GM15510 (cell line): Measurements from ENCODE around the gene SET.

Experiments used
- POLR2A ChIP-seq: IDR thresholded peaks from 3 replicates; pipeline ENCODE4 v1.6.1; 2011; ENCODE audit warnings: borderline replicate concordance; ENCODE audit not compliant: insufficient read length; ENCODE audit errors: extremely low read depth

SET gene

GRCh38 chr9:128721487-128722010 is 32.5 kb downstream of the SET start:
- TF ChIP-seq POLR2A = no peak

DNA sequence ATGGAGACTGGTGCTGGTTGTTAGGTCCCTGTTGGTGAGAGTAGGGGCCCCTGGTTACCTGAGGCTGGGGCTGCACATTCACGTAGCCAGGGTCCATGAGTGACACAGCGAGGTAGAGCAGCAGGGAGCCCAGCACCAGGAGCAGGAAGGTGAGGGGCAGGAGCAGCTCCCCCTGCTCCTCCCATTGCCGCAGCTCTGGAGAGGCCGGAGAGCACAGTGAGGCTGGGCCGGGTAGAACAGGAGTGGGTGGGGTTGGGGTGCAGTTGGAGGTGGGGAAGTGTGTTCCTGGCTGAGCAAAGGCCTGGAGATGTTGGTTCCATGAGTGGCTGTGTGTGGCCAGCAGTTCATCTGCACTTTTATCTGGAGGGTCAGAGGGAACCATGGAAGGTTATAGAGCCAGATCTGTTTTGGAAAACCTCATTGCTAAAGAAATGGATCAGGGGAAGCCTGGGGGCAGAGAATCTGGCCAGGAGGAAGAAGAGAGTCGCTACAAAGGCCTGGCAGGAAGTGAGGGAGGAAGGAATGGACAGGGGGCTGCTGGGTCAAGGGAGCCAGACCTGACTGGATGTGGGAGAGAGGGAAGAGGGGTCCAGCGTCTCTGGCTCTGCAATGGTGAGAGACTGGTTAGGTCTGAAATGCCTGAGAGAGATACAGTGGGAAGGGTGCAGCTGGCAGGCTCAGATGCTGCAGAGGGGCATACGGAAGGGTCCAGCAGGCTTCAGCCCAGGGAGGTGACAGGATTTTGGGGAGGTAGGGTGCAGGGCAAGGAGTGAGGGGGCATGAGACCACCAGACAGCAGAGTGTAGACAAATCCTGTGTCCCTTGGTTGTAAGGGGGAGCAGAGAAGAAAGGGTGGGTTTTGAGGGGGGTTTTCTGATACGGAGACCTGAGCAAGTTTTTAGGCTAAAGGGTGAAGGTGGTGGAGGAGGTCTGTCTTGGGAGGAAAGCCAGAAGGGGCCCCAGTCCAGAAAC is 33.6 kb downstream of the SET start:
- no peak for TF ChIP-seq POLR2A

DNA sequence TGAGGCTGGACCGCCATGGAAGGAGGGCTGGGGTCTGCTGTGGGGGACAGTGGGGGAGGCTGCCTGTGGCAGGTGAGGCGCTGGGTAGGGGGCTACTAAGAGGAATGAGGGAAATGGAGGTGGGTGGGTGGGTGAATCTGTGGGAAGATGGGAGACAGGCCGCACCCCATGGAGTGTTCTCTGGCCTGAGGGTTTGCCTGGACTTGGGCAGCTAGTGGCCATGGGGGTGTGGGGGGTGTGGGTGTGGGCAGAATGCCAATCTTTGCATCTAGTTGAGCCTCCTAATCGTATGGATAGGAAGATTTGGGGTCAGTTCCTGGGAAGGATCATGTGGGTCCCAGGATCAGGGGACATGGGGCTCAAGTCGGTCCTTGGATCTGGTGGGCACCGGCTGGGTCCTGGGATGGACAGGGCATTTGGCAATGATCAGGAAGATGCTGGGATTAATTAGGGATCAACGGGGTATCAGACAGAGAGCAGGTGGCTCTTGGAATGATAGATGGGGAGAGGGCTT is 34.4 kb downstream of the SET start:
- TF ChIP-seq POLR2A = no peak

DNA sequence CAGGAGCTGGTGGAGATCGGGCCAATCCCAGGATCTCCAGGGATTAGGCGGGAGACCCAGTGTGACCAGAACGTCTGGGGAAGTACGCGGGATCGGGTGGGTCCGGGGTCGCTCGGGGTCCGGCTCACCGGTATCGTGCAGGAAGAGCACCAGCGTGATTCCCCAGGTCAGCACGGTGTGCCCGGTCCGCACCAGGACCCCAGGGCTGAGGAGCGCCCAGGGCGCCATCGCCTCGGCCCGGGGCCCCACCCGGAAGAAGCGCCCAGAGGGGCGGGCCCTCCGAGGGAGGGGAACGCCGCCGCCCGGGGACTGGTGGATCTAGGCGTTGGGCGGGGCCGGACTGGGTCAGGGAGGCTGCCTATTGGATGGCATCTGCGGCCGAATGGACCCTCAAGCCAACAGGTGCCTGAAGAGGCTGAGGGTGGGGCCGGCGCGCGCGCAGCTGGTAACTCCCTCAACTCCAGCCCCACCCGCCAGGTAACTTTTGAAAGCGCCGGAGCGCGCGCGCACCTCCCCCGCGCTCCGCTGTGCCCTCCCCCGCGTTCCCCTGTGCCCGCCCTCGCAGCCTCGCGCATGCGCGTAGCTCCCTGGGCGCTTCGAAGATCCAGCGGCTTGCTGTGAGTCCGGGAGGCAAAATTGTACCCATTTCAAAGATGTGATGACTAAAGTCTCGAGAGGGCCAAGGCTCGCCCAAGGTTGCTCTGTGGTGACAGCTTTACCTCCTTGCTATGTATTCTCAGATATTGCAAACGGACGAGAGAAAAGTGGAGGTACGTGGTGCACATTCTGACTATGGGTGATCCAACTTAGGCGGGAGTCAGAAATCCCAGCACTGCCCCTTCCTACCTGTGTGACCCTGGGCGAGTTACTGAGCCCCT is 35.1 kb downstream of the SET start, which contains the start of gene ZDHHC12:
TSS of gene ZDHHC12 (minus strand) at position 262 of the 878 bp plus-strand sequence. CDS start at position 228, 34 bp downstream.
- peak; percentile 98 for TF ChIP-seq POLR2A

- TF ChIP-seq POLR2A = no peak
Observed at GRCh38 chr9:128724744-128725211, 35.8 kb downstream of the SET start.

DNA sequence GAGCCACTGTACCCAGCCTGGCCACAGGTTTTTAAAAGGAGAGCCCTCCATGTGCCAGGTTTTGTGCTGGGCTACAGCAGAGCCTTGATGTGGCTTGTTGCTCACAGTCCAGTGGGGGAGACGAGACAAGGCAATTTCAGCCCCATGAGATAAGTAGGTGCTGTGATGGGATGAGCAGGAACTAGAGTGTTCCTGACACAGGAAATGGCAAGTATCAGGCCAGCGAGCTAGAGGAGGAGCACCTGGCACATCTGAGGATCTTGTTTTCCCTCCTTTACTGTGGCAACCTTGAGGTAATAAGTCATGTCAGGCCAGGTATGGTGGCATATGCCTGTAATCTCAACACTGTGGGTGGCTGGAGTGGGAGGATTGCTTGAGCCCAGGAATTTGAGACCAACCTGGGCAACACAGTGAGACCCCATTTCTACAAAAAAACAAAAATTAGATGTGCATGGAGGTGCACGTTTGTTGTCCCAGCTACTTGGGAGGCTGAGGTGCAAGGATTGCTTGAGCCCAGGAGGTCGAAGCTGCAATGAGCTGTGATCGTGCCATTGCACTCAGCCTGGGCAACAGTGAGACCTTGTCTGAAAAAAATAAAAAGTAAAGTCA is 38.7 kb downstream of the SET start:
- TF ChIP-seq POLR2A = no peak

GRCh38 chr9:128728298-128728697 is 39.3 kb downstream of the SET start:
- TF ChIP-seq POLR2A = no peak

DNA sequence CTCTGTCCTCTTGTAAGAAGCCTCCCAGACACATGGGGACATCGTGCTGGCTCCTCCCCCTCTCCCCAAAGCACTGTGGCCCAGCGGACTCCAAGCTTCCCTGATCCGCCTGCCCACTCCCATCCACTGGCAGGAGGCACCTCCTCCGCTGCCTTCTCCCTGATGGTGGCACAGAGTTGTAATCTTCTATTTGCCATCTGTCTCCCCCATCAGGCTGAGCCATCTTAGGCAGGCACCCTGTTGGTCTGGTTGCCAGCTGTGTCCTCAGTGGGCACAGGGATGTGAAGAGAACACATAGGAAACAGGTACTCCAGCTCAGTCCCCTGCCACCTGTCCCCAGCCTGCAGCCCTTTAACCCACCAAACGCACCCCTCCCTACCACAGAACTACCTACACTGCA is 40.3 kb downstream of the SET start:
- TF ChIP-seq POLR2A = no peak

DNA sequence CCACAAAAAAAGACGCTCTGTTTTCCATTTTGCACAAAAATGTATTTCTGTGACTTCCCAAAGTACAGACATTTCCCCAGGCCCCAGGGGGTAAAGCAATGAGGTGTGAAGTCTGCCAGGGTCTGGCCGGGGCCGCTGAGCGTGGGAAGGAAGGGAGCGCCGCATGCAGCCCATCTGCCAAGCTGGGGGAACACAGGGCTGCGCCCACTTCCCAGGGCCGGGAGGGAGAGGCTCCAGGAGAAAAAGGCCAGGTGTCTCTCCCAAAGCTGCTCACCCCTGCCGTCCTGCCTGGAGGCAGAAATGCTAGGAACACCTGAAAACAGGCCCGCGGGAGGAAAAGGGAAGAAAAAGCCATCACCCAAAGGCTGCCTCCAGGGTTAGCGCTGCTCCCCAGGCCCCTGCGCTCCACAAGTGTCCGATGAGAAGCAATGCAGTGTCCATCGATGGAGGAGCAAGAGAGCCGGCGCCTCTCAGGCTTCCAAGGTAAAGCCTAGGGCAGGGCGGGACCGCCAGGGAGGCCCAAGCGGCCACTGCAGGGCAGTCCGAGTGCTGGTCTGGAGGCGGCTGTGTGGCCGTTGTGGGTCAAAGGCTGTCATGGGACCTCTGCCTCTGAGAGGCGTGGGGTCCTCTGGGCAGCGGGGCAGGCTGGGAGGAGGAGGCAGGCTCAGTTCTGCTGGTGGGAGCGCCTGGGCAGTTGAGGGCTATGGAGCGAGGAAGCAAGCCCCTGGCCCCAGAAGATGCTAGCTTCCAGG is 40.9 kb downstream of the SET start:
- no peak for TF ChIP-seq POLR2A

DNA sequence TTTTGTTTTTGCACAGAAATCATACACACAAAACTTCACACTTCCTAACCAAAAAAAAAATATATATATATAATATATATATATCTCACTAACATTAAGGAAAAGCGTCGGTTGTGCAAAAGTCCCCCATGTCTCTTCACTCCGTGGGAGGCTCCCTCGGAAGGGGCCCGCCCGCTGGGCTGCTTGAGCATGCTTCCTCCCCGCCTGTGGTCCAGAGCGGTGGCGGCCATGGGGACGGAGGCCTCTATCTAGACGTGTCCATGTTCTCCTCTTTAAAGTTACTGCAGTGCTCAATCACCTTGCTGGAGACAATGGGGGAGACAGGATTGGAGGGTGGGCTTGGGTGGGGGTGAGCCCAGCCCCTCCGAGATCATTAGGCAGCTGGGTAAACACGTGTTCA is 42.1 kb downstream of the SET start:
- TF ChIP-seq POLR2A = no peak

- TF ChIP-seq POLR2A = no peak
Observed at GRCh38 chr9:128731691-128732090, 42.7 kb downstream of the SET start.

- no peak for TF ChIP-seq POLR2A
Observed at GRCh38 chr9:128732576-128732975, 43.6 kb downstream of the SET start.

- no peak for TF ChIP-seq POLR2A
Observed at GRCh38 chr9:128733256-128733655, 44.2 kb downstream of the SET start.
